Gastroesophageal sphincter (tissue), 3 donors: ENCODE measurements around the gene HPD.

ENCODE experiments used
- CTCF ChIP-seq, 4 experiments: fragments of 200-600 bp in 2 of 4; fragments of 450-650 bp in 2 of 4; sonication (generic) in 1 of 4; IDR thresholded peaks; one replicate each; pipeline ENCODE4 v1.5.1; 2017 to 2019; ENCODE audit warnings: antibody characterized with exemption in 4 of 4, mild to moderate bottlenecking in 2 of 4, moderate library complexity in 2 of 4
- EP300 ChIP-seq: sonication (generic); formaldehyde crosslinking; IDR thresholded peaks from one replicate; pipeline ENCODE4 v1.6.1; 2017; ENCODE audit warnings: antibody characterized with exemption, mild to moderate bottlenecking
- POLR2AphosphoS5 ChIP-seq: sonication (generic); formaldehyde crosslinking; IDR thresholded peaks from one replicate; pipeline ENCODE4 v1.6.1; 2017; ENCODE audit warnings: antibody characterized with exemption

- TF ChIP-seq CTCF (IDR thresholded peaks at IDR 0.05): no peak
- no peak for TF ChIP-seq EP300
- no peak for TF ChIP-seq POLR2AphosphoS5
Observed at GRCh38 chr12:121808623-121809022, 50.0 kb downstream of the HPD start.
